Gastrocnemius medialis (tissue), 4 donors: ENCODE results near the gene KLRK1. TPM values are rescaled to one million over a fixed set of nuclear protein-coding genes. Genes with fewer than 3 reads are reported as not detected.
"Not testable (repeated sequence)": the region's sequence is repeated elsewhere in the genome, so short reads cannot be mapped to it uniquely, and the experiment has no call there.

ENCODE experiments used
- ATAC-seq, 2 donors: fragments of 150-250 bp; one replicate each; pipeline ENCODE4 v1.9.1; 2016
- DNase-seq, 2 donors: peaks; one replicate each; pipeline ENCODE4 v3.0.0-alpha.2; 2019
- H3K27ac ChIP-seq, 4 donors: fragments of 200-600 bp; sonication (generic); 1 replicate in 1 of 4; 2 replicates in 3 of 4; pipeline ENCODE4 v1.5.1; 2016 to 2018; ENCODE audit warnings: mild to moderate bottlenecking in 2 of 4, moderate library complexity in 1 of 4
- H3K27me3 ChIP-seq, 3 donors: fragments of 200-600 bp; sonication (generic) in 2 of 3; 1 replicate in 1 of 3; 2 replicates in 2 of 3; pipeline versions ENCODE4 v1.5.1 to v1.6.0; 2016 to 2019; ENCODE audit warnings: mild to moderate bottlenecking in 1 of 3, moderate library complexity in 1 of 3
- H3K36me3 ChIP-seq, 2 donors: fragments of 200-600 bp; sonication (generic) in 1 of 2; one replicate each; pipeline ENCODE4 v1.5.1; 2017 to 2018
- H3K4me1 ChIP-seq, 2 donors: fragments of 200-600 bp; sonication (generic) in 1 of 2; one replicate each; pipeline ENCODE4 v1.5.1; 2016 to 2017; ENCODE audit warnings: mild to moderate bottlenecking in 2 of 2
- H3K4me3 ChIP-seq, 4 donors: fragments of 200-600 bp; sonication (generic) in 3 of 4; 1 replicate in 1 of 4; 2 replicates in 3 of 4; pipeline ENCODE4 v1.5.1; 2016 to 2019; ENCODE audit warnings: mild to moderate bottlenecking in 2 of 4
- H3K9me3 ChIP-seq, 3 donors: fragments of 200-600 bp; sonication (generic) in 2 of 3; 1 replicate in 1 of 3; 2 replicates in 2 of 3; pipeline ENCODE4 v1.5.1; 2016 to 2019
- CTCF ChIP-seq, 5 experiments: fragments of 450-650 bp in 3 of 5; fragments of 200-600 bp in 2 of 5; sonication (generic) in 2 of 5; IDR thresholded peaks in 4 of 5; conservative IDR thresholded peaks in 1 of 5; 1 replicate in 4 of 5; 2 replicates in 1 of 5; pipeline ENCODE4 v1.5.1; 2016 to 2019; ENCODE audit warnings: antibody characterized with exemption in 5 of 5, mild to moderate bottlenecking in 3 of 5, moderate library complexity in 3 of 5
- POLR2A ChIP-seq, 2 donors: fragments of 450-650 bp; IDR thresholded peaks; one replicate each; pipeline ENCODE4 v1.6.1; 2017; ENCODE audit warnings: antibody characterized with exemption in 2 of 2, mild to moderate bottlenecking in 2 of 2, moderate library complexity in 2 of 2
- in situ Hi-C, 4 donors: fragments of 200-750 bp; cut with MboI; loops; one replicate each; pipeline versions ENCODE4 v1.15.0 to v1.8.0; 2017; ENCODE audit warnings: low sequenced_read_pairs in 4 of 4
- intact Hi-C: fragments of 100-400 bp; cut with DNase I; formaldehyde crosslinking; loops from one replicate; pipeline ENCODE4 v1.15.1; 2023; ENCODE audit warnings: low total_unique reads
- total RNA-seq, 4 donors: library from RNA; depleted of rRNA; stranded (reverse); fragments of >200 nt; gene quantifications; one replicate each; pipeline versions ENCODE4 v1.1.0 to v1.2.3, GENCODE V29; 2016

KLRK1 gene
- under 1 TPM in 1 of 4 donors, not detected in 3; 0.20 TPM for total RNA-seq

- ATAC-seq (no peak), DNase-seq (no peak)
- Histone ChIP-seq H3K27ac (no peak within 1 kb of the TSS), H3K4me1 (peaks cover 0 to 6% of the 10 kb centered on the region in 2 donors), H3K36me3 (no peaks in the 10 kb centered on the region), H3K4me3 (no peak within 1 kb of the TSS), H3K27me3 (no peaks in the 10 kb centered on the region), H3K9me3 (no peaks in the 10 kb centered on the region)
- TF ChIP-seq CTCF (IDR thresholded peaks at IDR 0.05 in 4 of 5, conservative IDR thresholded peaks at IDR 0.05 in 1 of 5) (no peak), POLR2A (IDR thresholded peaks at IDR 0.05) (no peak)
- intact Hi-C loops: no loop called here
- in situ Hi-C loops: no loop called here
Observed at GRCh38 chr12:10389904-10390303, at the start of gene KLRK1. KLRK1 (minus strand) TSS chr12:10390041; CDS start chr12:10388810, 1,231 bp downstream.

DNA sequence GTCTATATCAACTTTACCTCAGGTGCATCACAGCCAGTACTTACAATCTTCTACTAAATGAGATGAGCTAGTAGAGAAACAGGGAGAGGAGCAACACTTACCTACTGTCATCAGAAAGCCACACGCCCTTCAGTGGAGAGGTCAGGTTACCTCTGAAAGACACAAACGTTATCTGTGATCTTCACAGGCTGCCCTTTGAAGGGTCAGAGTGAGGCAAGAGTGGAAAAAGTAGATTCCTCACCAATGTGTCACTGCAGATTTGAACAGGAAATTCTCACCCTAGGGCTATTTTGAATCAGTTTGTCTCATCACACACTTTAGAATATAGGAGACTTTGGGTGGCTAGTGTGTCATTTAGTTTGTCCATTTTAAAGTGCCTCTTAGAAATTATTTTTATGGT is 47.8 kb upstream of the KLRK1 start:
- in situ Hi-C loops: not testable (repeated sequence)

DNA sequence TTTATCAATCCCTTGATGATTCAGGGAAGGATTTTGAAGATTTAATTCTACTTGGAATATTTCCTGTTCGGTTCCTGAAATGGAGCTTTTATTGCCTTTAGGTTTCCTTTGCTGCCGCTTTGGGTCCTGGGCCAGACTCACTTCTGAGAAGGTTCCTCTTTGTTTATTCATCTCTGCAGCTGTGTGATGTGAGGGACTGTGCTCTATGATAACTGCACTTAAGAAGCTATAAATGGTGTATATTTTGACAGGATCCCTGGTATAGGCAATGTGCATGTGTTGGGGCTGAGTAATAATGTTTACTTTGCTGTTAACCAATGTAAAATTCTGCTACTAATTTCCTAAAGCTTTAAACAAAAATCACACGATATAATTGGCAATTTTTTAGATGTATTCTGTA is 46.0 kb upstream of the KLRK1 start, which contains the start of gene KLRC2:
TSS of gene KLRC2 (minus strand) at position 195 of the 400 bp plus-strand sequence. CDS start at position 171, 24 bp downstream.
- H3K36me3 ChIP-seq, ATAC-seq, intact Hi-C loops, H3K4me1 ChIP-seq, H3K4me3 ChIP-seq, H3K27ac ChIP-seq, in situ Hi-C loops, DNase-seq, H3K27me3 ChIP-seq, H3K9me3 ChIP-seq: not testable (repeated sequence)

More for the DNA sequence above, 47.8 kb upstream of the KLRK1 start:
- H3K36me3 ChIP-seq, H3K9me3 ChIP-seq, H3K27ac ChIP-seq, DNase-seq, ATAC-seq, H3K4me1 ChIP-seq, H3K4me3 ChIP-seq, H3K27me3 ChIP-seq, intact Hi-C loops: not testable (repeated sequence)

DNA sequence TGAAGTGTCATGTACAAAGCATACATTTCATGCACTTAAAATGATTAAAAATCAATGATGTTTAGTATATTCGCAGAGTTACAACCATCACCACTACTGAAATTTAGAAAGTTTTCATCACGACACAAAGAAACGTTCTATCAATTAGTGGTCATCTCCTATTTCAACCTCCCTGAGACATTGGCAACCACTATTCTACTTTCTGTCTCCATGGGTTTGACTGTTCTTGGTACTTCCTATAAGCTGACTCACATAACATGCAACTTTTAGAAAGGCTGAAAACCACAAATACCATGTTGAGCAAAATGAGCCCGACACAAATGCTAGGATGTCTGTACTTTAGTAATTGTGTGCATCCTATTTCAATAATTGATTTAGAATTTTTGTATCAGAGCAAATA is 40.8 kb upstream of the KLRK1 start:
- H3K27ac ChIP-seq, H3K4me1 ChIP-seq, intact Hi-C loops, H3K36me3 ChIP-seq, DNase-seq, H3K4me3 ChIP-seq, H3K9me3 ChIP-seq, ATAC-seq, H3K27me3 ChIP-seq, in situ Hi-C loops: not testable (repeated sequence)

GRCh38 chr12:10425938-10426337 is 36.1 kb upstream of the KLRK1 start:
- DNase-seq, H3K9me3 ChIP-seq, intact Hi-C loops, H3K4me3 ChIP-seq, in situ Hi-C loops, H3K27ac ChIP-seq, ATAC-seq, H3K4me1 ChIP-seq, H3K36me3 ChIP-seq, H3K27me3 ChIP-seq: not testable (repeated sequence)

DNA sequence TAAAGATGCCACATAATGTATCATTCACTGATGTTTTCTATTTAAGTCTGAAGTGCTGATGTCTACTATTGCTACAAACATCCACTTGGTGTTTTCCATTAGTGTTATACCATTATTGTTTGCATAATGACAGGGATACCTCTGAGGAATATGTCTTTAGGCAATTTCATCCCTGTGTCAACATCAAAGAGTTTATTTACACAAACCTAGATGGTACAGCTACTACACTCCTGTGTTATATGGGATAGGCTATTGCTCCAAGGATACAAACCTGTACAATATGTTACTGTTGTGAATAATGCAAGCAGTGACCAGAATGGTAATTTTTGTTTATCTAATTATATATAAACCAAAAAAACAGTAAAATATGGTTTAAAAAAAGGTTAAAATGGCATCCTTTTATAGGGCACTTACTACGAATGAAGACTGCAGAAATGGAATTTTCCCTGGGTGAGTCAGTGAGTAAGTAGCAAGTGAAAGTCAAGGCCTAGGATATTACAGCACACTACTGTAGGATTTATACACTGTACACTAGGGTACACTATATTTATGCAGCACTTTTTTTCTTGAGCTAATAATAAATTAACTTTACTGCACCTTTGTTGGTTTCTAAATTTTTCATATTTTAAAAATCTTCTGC is 34.5 kb upstream of the KLRK1 start:
- H3K4me3 ChIP-seq, ATAC-seq, H3K4me1 ChIP-seq, intact Hi-C loops, H3K9me3 ChIP-seq, H3K27me3 ChIP-seq, H3K36me3 ChIP-seq, DNase-seq, in situ Hi-C loops, H3K27ac ChIP-seq: not testable (repeated sequence)

- ATAC-seq, DNase-seq, H3K9me3 ChIP-seq, H3K27me3 ChIP-seq, H3K36me3 ChIP-seq, H3K4me3 ChIP-seq, H3K4me1 ChIP-seq, in situ Hi-C loops, H3K27ac ChIP-seq, intact Hi-C loops: not testable (repeated sequence)
Observed at GRCh38 chr12:10422159-10422558, 32.3 kb upstream of the KLRK1 start.

- DNase-seq, H3K4me1 ChIP-seq, intact Hi-C loops, H3K36me3 ChIP-seq, H3K27ac ChIP-seq, H3K4me3 ChIP-seq, ATAC-seq, in situ Hi-C loops, H3K9me3 ChIP-seq, H3K27me3 ChIP-seq: not testable (repeated sequence)
Observed at GRCh38 chr12:10420334-10420733, 30.5 kb upstream of the KLRK1 start, which contains the start of gene KLRC3. KLRC3 (minus strand) TSS chr12:10420595; CDS start chr12:10420550, 45 bp downstream.
